ENCODE measurements around the gene ELL. TPM values are rescaled to one million over a fixed set of nuclear protein-coding genes. Genes with fewer than 3 reads are reported as not detected.
A peak's percentile ranks its signal among the peaks of the same experiment; 100 is the strongest.

Gene ELL
- total RNA-seq, 1 donor from 2014 or later, result 7.6 TPM

GRCh38 chr19:18421371-18421959 is 100.4 kb downstream of the ELL start:
- peak overlapping the region; percentile 75 for H3K4me3 ChIP-seq (ENCODE audit: low read depth, low read length)
- DNase-seq (ENCODE audit: low read depth), result no peak
- TF ChIP-seq CTCF (conservative IDR thresholded peaks at IDR 0.05; ENCODE audit: low read depth, low read length), result no peak

- H3K4me3 ChIP-seq (ENCODE audit: low read depth, low read length), result peak overlapping the region; percentile 75
- no peak for DNase-seq (ENCODE audit: low read depth)
- no peak for TF ChIP-seq CTCF (conservative IDR thresholded peaks at IDR 0.05; ENCODE audit: low read depth, low read length)
Measured at GRCh38 chr19:18420930-18421329, 100.9 kb downstream of the ELL start.

- no peak for DNase-seq (ENCODE audit: low read depth)
- TF ChIP-seq CTCF (conservative IDR thresholded peaks at IDR 0.05; ENCODE audit: low read depth, low read length), result no peak
- peak overlapping the region; percentile 75 for H3K4me3 ChIP-seq (ENCODE audit: low read depth, low read length)
Measured at GRCh38 chr19:18419699-18420460, 102.0 kb downstream of the ELL start.

GRCh38 chr19:18419195-18419698 is 102.6 kb downstream of the ELL start, which contains the start of gene SSBP4:
SSBP4 (plus strand) TSS chr19:18419398; CDS start chr19:18419649, 251 bp downstream.
- no peak for DNase-seq (ENCODE audit: low read depth)
- TF ChIP-seq CTCF (conservative IDR thresholded peaks at IDR 0.05; ENCODE audit: low read depth, low read length), result no peak
- H3K4me3 ChIP-seq (ENCODE audit: low read depth, low read length), result peak within 1 kb of the TSS; percentile 75

GRCh38 chr19:18418483-18419194 is 103.2 kb downstream of the ELL start:
- TF ChIP-seq CTCF (conservative IDR thresholded peaks at IDR 0.05; ENCODE audit: low read depth, low read length), result no peak
- peak overlapping the region; percentile 75 for H3K4me3 ChIP-seq (ENCODE audit: low read depth, low read length)
- no peak for DNase-seq (ENCODE audit: low read depth)

- no peak for DNase-seq (ENCODE audit: low read depth)
- H3K4me3 ChIP-seq (ENCODE audit: low read depth, low read length), result peak overlapping the region; percentile 75
- TF ChIP-seq CTCF (conservative IDR thresholded peaks at IDR 0.05; ENCODE audit: low read depth, low read length), result no peak
Measured at GRCh38 chr19:18418029-18418482, 103.8 kb downstream of the ELL start.

Data from epithelial cell of proximal tubule (primary cell).